ENCODE data around the gene STX1B.
"Not testable (repeated sequence)": the region's sequence is repeated elsewhere in the genome, so short reads cannot be mapped to it uniquely, and the experiment has no call there.

Gene STX1B

DNA sequence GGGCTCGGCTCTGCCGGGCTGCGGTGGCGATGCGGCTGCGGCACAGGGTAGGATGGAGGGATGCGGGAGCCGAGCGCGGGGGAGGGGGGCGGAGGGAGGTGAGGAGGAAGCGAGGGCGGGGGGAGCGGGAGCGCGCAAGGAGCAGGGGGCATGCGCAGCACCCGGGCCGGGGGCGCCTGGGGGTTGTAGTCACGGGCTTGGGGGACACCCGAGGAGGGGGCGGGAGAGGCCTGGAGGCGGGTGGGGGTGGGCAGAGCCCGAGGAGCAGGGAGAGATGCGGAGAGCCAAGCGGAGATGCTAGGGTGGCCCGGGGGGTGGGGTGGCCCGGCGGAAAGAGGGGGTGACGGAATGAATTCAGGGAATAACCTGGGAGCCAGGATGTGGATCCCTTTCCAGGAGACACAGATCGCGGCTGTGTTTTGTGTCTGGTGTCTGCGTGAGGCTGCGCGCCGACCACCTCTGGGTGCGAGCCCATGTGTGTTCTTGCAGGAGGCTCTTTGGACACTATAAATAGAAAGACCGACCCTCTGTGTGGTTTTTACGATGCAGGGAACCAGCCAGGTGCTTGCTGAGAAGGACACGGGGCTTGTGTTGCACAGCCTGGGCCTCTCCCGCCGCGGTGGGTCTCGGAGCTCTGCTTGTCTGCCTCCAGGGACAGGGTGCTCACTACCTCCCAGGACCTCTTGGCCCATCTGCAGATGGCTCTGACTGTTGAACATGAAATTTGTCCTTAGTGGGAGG lies at the start of gene STX1B:
STX1B (minus strand) TSS at position 54 of the 741 bp plus-strand sequence. CDS start 242 bp downstream, outside the sequence.
- no peak for DNase-seq (ENCODE audit: low spot score)

DNA sequence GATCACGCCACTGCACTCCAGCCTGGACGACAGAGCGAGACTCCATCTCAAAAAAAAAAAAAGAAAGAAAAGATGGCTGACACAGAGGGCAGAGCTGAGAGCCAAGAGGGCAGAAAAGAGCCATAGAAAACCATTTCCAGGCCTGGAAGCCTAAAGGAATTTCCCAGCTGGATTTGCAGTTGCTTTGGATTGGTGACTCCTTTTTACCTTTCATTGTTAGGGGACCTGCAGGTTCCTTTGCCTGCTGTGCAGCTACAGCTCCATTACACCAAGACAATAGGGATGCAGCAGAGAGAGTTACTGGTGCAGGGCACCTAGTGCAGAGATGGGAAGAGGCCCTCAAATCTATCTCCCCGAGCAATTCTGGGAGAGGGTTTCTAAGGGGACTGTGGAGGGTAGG lies 45.2 kb upstream of the STX1B start:
- no peak for DNase-seq (ENCODE audit: low spot score)

DNA sequence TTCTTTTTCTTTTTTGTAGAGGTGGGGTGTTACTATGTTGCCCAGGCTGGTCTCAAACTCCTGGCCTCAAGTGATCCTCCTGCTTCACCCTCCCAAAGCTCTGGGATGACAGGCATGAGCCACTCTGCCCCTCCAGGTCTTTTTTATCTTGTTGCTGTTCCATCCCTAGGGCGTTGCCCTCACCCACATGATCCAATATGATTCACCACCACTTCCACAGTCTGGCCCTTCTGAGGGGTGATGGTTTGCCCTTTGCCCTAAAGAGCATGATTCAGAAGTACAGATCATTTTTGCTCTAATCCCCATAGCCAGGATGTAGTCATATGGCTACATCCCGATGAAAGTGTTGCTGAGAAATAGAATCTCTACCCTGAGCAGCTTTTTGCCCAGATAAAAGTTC lies 41.7 kb upstream of the STX1B start:
- no peak for DNase-seq (ENCODE audit: low spot score)

DNA sequence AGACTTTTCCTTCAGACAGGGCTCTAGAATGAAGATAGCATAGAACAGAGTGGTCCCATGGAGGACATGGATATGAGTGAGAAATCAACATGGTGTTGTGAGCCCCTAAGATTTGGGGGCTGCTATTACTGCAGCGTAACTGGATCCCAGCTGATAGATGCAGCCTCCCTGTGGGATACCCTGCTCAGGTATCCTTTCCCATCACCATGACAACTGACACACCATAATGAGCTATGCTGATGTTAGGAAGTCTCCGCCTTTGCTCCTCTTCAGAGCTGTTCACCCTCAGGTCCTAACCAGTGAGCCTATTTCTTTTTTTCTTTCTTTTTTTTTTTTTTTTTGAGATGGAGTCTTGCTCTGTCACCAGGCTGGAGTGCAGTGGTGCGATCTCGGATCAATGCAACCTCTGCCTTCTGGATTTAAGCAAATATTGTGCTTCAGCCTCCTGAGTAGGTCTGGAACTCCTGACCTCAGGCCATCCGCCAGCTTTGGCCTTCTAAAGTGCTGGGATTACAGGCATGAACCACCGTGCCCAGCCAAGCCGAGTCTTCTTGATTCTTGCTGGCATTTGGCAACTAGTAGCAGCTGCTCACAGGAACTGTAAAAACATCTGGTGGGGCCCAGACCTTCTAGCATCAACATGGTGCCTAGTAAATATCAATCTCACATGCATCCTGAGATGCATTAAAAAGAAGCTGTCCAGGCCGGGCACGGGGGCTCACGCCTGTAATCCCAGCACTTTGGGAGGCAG lies 40.0 kb upstream of the STX1B start:
- no peak for DNase-seq (ENCODE audit: low spot score)

DNA sequence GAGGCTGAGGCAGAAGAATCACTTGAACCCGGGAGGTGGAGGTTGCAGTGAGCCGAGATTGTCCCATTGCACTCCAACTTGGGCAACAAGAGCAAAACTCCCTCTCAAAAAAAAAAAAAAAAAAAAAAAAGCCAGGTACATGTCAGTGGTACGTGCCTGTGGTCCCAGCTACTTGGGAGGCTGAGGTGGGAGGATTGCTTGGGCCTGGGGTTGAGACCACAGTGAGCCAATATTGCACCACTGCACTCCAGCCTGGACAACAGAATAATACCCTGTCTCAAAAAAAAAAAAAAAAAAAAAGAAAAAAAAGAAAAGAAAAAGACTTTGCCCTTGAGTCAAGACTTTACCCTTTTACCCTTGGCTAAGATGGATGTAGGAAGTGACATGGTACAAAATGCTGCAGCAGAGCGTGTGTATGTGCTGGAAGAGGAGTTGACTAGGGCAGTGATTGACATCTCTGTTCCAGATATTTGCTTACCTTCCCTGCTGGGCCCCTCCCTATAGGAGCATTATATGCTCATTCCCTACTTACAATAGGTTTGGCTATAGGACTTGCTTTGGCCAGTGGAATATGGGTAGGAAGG lies 33.6 kb upstream of the STX1B start:
- no peak for DNase-seq (ENCODE audit: low spot score)

DNA sequence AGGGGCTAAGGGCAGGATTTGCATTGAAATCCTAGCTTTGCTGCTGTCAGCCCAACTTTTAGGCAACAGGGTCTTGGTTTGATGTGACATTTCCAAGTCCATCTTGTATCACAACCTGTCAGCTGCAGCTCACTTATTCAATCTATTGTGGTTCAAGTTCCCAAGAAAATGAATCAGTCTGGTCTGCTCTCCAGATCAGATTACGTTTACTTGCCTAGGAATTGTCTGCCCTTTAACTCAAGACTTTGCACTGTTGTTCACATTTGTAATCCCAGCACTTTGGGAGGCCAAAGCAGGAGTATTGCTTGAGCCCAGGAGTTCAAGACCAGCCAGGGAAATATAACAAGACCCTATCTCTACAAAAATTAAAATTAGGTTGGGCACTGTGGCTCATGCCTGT lies 32.9 kb upstream of the STX1B start:
- DNase-seq (ENCODE audit: low spot score) = no peak

DNA sequence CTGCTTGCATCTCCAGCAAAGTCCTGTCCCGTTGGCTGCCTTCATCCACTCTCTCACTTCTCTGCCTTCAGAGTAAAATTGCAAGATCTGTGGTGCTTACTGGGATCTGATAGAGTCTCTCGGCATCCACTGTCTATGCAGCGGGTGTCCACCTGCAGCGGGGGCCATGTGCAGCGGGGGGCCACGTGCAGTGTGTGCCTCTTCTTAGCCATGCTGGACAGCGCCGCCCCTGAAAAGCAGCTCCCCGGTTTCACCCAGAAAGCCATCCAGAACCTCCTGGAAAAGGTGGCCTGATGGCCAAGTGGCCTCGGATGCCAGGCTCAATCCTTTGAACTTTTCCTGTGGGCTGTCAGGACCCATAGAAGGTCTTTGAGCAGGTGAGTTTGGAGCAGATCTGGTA lies 32.4 kb upstream of the STX1B start:
- no peak for DNase-seq (ENCODE audit: low spot score)

DNA sequence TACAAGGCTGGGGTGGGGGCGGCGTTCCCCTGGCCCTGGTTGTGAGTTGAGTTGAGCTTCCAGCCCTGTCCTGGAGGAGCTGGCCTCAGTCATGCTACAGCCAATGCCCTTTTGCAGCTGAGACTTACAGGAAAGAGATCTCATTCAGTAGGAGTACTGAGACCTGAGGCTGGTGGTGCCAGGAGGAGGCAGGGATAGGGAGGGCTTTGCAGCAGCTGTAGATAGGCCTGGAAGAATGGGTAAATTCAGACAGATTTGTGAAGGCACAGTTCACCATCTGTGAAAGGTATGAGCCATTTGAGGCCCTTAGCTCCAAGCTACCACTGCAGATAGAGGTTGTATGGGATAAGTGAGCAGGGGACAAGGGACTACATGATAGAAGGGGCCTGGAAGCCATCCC lies 28.6 kb upstream of the STX1B start:
- DNase-seq (ENCODE audit: low spot score) = no peak

DNA sequence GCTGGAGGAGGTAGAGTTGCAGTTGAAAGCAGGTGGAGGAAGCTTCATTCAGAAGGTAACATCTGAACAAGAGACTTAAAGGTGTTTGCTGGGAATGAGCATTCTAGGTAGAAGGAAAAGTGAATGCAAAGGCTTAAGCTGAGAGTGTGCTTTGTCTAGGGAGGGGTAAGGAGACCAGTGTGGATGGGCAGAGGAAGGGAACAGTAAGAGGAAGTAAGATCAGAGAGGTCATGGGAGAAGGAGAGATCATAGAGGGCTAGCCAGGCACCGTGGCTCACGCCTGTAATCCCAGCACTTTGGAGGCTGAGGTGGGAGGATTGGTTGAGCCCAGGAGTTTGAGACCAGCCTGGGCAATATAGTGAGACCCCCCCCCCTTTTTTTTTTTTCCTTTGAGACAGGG lies 26.3 kb upstream of the STX1B start:
- no peak for DNase-seq (ENCODE audit: low spot score)

DNA sequence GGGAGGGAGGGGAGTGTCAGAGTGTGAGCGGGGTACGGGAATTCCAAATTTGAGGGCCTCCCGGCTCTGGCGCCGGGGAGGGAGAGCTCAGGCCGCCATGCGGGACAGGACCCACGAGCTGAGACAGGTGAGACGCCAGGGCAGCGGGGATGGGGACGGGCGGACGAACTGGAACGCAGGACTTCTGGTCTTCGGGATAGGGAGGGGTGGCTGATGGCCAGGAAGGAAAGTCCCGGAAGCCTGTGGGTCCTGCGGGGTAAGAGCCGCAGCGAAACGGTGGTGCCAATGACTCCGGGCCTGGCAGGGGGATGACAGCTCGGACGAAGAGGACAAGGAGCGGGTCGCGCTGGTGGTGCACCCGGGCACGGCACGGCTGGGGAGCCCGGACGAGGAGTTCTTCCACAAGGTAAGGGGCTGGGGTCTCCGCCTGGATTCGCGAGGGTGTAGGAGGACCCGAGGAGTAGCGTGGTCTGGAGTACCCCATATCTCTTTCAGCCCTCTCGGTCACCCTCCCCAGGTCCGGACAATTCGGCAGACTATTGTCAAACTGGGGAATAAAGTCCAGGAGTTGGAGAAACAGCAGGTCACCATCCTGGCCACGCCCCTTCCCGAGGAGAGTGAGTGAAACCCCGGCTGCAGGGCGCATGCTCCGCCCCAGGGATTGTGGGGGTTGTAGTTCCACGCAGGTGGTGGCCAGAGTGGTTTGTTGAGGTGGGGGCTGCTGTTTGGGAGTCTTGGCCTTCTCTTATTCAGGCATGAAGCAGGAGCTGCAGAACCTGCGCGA lies 23.5 kb upstream of the STX1B start:
- DNase-seq (ENCODE audit: low spot score) = peak; percentile 97

DNA sequence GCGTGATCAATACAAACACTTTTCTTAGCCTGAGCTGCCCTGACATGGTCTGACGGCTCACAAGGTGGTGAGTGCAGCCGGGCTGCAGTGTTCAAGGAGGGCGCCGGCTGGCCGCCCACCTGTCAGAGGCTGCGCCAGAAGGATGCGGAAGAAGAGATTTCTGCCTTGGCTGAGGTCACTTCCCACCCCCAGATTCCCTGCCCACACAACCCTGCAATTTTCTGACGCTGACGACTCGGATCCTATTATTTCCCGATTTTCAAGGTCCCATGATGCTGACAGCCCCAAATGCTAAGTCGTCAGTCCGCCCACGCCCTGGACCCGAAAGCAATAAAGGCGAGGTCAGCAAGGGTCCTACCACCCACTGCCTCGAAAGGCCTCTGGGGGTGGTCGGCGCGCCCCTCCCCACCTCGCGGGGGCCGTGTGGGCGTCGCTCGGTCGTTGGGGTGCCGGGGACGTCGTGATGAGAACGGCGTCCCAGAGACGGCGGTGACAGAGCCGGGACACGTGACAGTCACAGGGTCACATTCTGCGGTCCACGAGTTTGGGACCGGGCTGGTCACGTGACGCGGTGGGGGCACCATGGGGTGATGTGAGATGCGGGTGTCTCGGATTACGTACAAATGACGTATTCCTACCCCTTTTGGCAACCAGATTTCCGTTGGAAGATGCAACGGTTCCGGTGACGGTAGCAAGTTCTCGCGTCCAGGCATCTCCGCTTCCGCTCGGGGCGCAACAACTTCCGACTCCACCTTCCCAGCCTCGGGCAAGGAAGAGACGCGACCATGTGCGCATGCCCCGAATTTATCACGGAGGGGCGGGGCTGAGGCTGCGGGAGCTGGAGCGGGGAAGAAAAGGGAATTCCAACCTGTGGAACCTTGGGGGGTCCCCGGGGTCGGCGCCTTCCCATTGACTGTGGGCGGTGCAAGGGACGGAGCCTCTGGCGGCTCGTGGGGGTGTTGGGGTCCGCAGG lies 22.6 kb upstream of the STX1B start, which contains the start of gene STX4:
STX4 (plus strand) TSS at position 823 of the 973 bp plus-strand sequence. CDS start 248 bp downstream, outside the sequence.
- peak; percentile 88 for DNase-seq (ENCODE audit: low spot score)

DNA sequence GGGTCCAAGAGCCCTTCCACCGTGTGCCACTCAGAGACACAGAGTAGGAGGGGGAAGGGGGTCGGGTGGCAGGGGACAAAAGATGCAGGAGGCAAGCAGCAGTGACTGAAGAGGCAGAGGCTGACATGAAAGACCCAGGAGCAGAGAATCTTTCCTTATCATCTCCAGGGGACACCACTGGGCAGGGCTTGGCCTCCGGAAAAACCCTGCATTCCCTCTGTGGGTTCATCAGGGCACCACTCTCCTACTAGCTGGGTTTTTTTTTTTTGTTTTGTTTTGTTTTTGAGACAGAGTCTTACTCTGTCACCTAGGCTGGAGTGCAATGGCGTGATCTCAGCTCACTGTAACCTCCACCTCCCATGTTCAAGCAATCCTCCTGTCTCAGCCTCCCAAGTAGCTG lies 20.8 kb upstream of the STX1B start:
- no peak for DNase-seq (ENCODE audit: low spot score)

DNA sequence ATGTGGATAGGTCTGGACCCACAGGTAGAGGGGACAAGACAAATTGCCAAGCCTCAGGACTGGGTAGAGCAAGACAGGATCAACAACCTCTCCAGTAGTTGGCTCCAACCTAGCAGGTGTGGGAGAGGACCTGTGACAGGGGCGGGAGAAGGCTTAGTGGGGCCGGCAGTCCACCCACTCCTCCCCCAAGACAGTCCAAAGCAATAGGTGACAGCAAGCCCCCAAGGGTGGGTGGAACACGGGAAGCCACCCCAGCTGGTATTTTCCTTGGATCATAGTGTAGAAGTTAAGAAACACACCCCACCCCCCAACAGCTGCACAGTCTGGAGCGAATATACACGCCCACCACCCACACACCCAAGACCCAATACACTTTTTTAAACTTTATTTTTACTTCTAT lies 18.8 kb upstream of the STX1B start:
- no peak for DNase-seq (ENCODE audit: low spot score)

DNA sequence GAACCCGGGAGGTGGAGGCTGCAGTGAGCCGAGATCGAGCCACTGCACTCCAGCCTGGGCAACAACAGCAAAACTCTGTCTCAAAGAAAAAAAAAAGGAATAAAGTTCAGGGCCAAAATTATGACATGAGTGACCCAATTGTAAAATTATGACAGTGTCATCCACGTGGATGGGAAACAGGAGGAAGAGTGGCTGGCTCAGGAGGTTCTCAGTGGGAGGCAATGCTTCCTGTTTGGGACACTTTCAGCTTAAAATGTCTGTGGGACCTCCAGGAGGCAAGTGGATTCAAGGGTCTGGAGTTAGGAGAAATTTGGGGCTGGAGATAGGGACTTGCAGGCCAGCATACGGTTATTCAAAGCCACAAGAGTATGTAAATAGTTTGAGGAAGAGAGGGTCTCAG lies 14.9 kb upstream of the STX1B start:
- DNase-seq (ENCODE audit: low spot score) = no peak

DNA sequence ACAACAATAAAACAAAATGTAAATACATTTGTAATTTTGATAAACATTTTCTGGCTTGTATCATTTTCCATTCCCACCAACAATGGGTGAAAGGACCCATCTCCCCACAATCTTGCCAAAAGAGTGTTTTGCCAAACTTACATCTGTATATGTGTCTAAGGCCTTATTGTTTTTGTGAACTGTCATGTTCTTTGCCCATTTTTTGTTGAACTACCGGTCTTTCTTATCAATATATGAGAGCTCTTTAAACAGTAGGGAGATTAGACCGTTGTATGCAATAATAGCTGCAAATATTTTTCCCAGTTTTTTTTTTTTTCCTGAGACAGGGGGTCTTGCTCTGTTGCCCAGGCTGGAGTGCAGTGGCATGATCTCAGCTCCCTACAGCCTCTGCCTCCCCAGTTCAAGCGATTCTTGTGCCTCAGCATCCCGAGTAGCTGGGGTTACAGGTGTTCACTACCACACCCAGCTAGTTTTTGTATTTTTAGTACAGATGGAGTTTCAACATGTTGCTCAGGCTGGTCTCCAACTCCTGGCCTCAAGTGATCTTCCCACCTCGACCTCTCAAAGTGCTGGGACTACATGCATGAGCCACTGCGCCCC lies 13.3 kb upstream of the STX1B start:
- DNase-seq (ENCODE audit: low spot score) = no peak

DNA sequence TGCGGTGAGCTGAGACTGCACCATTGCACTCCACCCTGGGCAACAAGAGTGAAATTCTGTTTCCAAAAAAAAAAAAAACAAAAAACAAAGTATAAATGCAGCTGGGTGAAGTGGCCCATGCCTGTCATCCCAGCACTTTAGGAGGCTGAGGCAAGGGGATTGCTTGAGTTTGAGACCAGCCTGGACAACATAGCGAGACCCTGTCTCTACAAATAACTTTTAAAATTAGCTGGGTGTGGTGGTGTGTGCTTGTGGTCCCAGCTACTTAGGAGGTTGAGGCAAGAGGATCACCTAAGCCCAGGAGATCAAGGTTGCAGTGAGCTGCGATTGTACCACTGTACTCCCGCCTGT lies 12.8 kb upstream of the STX1B start:
- no peak for DNase-seq (ENCODE audit: low spot score)

DNA sequence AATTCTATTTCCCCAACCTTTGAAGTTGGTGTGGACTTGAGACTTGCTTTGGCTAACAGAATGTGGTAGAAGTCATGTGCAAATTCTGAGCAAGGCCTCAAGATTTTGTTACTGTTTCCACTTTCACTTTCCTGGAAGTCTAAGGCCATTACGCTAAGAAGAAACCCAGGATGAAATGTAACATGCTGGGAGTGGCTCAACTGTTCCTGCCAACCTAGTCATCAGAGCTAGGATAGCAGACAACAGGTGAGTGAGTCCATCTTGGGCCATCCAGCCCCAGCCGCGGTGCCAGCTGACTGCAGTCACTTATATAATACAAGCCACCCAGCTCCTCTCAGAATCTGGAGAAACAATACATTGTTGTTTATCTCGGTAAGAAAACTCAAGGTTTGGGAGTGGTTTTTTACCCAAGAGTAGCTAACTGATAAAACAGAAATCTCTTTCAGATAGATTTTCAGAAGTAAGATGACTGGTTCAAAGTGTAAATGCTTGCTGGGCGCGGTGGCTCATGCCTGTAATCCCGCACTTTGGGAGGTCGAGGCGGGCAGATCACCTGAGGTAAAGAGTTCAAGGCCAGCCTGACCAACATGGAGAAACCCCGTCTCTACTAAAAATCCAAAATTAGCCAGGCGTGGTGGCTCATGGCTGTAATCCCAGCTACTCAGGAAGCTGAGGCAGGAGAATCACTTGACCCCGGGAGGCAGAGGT lies 12.3 kb upstream of the STX1B start:
- no peak for DNase-seq (ENCODE audit: low spot score)

DNA sequence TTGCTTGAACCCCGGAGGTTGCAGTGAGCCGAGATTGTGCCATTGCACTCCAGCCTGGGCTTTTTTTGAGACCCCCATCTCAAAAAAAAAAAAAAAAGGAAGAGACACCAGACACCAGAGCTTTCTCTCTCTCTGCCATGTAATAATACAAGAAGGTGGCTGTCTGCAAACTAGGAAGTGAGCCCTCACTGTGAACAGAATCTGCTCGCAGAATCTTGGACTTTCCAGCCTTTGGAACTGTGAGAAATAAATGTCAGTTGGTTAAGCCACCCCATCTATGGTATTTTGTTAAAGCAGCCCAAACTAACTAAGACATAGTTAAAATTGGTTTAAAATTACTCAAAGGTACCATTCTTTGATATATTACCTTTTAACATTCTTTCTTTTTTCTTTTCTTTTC lies 10.1 kb upstream of the STX1B start:
- no peak for DNase-seq (ENCODE audit: low spot score)

DNA sequence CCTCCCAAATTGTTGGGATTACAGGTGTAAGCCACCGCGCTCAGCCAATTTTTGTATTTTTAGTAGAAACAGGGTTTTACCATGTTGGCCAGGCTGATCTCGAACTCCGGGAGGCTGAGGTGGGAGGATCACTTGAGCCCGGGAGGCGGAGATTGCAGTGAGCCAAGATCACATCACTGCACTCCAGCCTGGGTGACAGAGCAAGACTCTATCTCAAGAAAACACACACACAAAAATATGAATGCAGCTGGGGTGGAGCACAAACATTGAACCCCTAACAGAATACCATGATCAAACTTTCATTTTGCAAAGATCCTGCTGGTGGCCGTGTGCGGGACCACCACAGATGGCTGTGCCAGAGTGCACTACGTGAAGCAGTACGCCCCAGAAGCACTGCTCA lies 7.3 kb upstream of the STX1B start:
- not testable (repeated sequence) for DNase-seq (ENCODE audit: low spot score)

DNA sequence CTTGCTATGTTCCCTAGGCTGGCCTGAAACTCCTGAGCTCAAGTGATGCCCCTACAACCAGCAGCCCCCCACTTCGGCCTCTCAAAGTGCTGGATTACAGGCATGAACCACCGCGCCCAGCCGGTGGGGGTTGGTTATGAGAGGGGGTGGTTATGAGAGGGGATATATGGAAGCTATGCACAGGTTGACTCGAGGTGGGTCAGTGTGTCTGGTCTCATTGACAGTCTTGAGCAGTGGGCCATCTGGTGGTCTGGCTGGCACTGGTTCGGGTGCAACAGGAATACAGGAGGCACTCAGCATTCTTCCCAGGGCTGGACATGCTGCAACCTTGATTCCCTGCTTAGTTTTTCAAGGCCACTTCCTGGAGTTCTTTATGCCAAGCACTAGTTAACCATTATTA lies 5.6 kb upstream of the STX1B start:
- DNase-seq (ENCODE audit: low spot score) = no peak

Measured in HuH-7.5 (cell line).